ENCODE results near the gene SHANK1. TPM values are rescaled to one million over a fixed set of nuclear protein-coding genes. Genes with fewer than 3 reads are reported as not detected.

Gene SHANK1
- total RNA-seq, 3 donors from 2014 or later (not counting 1 experiment from before 2014, with no cell fraction given), result 0.05 to 0.75 (median 0.20) TPM

DNA sequence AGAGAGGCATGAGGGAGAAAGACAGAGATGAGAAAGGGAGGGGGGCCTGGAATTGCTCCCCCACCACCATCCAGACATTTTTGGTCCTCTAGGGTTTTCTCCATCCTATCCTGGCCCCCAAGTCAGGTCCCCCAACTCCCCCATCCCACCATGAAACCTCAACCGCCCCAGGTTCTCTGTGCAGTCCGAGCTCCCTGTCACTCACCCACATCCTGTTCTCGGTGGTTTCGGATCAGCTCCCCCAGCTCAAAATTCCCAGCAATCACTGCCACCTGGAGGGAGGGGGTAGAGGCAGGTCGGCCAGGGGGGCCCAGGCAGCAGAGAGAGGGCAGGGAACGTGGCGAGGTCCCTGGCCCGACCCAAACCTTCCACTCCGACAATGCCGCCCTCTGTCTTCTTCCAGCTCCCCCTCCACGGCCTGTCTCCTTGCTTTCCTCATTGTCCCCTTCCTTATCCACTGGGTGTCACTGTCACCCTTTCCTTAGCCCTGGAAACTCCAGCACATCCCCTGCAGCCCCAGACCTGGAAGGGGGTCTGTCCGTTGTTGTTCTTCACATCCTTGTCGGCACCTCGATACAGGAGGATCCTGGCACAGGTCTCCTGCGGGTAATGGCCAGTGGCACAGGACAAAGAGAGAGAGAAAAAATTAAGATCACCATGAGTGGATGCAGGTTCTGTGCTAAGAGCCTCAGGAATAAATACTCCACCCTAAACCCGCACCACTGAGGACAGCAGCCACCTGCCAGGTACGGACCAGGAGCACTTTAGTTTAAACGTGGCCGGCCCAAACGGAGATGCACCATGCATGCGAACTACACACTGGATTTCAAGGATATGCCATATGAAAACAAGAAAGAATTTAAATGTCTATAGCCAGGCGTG is 15.4 kb downstream of the SHANK1 start:
- TF ChIP-seq, protein P1, sequence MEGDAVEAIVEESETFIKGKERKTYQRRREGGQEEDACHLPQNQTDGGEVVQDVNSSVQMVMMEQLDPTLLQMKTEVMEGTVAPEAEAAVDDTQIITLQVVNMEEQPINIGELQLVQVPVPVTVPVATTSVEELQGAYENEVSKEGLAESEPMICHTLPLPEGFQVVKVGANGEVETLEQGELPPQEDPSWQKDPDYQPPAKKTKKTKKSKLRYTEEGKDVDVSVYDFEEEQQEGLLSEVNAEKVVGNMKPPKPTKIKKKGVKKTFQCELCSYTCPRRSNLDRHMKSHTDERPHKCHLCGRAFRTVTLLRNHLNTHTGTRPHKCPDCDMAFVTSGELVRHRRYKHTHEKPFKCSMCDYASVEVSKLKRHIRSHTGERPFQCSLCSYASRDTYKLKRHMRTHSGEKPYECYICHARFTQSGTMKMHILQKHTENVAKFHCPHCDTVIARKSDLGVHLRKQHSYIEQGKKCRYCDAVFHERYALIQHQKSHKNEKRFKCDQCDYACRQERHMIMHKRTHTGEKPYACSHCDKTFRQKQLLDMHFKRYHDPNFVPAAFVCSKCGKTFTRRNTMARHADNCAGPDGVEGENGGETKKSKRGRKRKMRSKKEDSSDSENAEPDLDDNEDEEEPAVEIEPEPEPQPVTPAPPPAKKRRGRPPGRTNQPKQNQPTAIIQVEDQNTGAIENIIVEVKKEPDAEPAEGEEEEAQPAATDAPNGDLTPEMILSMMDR (IDR thresholded peaks at IDR 0.05), result no peak

GRCh38 chr19:50702871-50703829 is 16.5 kb downstream of the SHANK1 start:
- Mint-ChIP-seq H3K4me1 (no peaks in the 10 kb centered on the region), H3K27me3 (ENCODE audit: low read depth in 2 of 2) (peaks cover 16 to 19% of the 10 kb centered on the region in 2 donors), H3K27ac (no peak overlapping the region), H3K4me3 (no peak overlapping the region), H3K36me3 (no peaks in the 10 kb centered on the region), H3K9me3 (no peaks in the 10 kb centered on the region)
- TF ChIP-seq, protein P1 (IDR thresholded peaks at IDR 0.05), result no peak
- no peak overlapping the region for H3K4me3 ChIP-seq (ENCODE audit: low read length)
- H3K36me3 ChIP-seq (ENCODE audit: control insufficient read depth, insufficient read depth, low read length), result no peaks in the 10 kb centered on the region
- intact Hi-C loops (cut with micrococcal nuclease), result no loop called here
- H3K27me3 ChIP-seq (ENCODE audit: control insufficient read depth, insufficient read depth, low read length), result no peaks in the 10 kb centered on the region
- DNase-seq (no peak), ATAC-seq (no peak)
- no peaks in the 10 kb centered on the region for H3K4me1 ChIP-seq (ENCODE audit: control insufficient read depth, insufficient read depth, low read length)
- 67% methylated on average over 47 of the region's 47 CpGs for WGBS (ENCODE audit: insufficient coverage)
- H3K9me3 ChIP-seq (ENCODE audit: control insufficient read depth, insufficient read depth, low read length), result no peaks in the 10 kb centered on the region
- H3K27ac ChIP-seq (ENCODE audit: low read length), result no peak overlapping the region

More for the DNA sequence above, 15.4 kb downstream of the SHANK1 start:
- H3K4me1 Mint-ChIP-seq, result no peaks in the 10 kb centered on the region
- Histone ChIP-seq H3K36me3 (ENCODE audit: control insufficient read depth, insufficient read depth, low read length) (no peaks in the 10 kb centered on the region), H3K4me3 (ENCODE audit: low read length) (no peak overlapping the region), H3K27me3 (ENCODE audit: control insufficient read depth, insufficient read depth, low read length) (no peaks in the 10 kb centered on the region), H3K9me3 (ENCODE audit: control insufficient read depth, insufficient read depth, low read length) (no peaks in the 10 kb centered on the region), H3K27ac (ENCODE audit: low read length) (no peak overlapping the region), H3K4me1 (ENCODE audit: control insufficient read depth, insufficient read depth, low read length) (no peaks in the 10 kb centered on the region)
- no peak for DNase-seq
- ATAC-seq, result no peak
- WGBS (ENCODE audit: insufficient coverage), result 49% methylated on average over 22 of the region's 22 CpGs
- intact Hi-C loops (cut with micrococcal nuclease), result no loop called here
- H3K27ac Mint-ChIP-seq, result no peak overlapping the region
- peaks cover 11 to 13% of the 10 kb centered on the region in 2 donors for H3K27me3 Mint-ChIP-seq (ENCODE audit: low read depth in 2 of 2)
- H3K9me3 Mint-ChIP-seq, result no peaks in the 10 kb centered on the region
- H3K4me3 Mint-ChIP-seq, result no peak overlapping the region
- H3K36me3 Mint-ChIP-seq, result no peaks in the 10 kb centered on the region

GRCh38 chr19:50702158-50702870 is 17.3 kb downstream of the SHANK1 start:
- no peaks in the 10 kb centered on the region for H3K27me3 ChIP-seq (ENCODE audit: control insufficient read depth, insufficient read depth, low read length)
- 71% methylated on average over 23 of the region's 23 CpGs for WGBS (ENCODE audit: insufficient coverage)
- Mint-ChIP-seq H3K4me3 (no peak overlapping the region), H3K27ac (no peak overlapping the region), H3K9me3 (no peaks in the 10 kb centered on the region), H3K36me3 (no peaks in the 10 kb centered on the region), H3K27me3 (ENCODE audit: low read depth in 2 of 2) (peaks cover 17 to 19% of the 10 kb centered on the region in 2 donors), H3K4me1 (no peaks in the 10 kb centered on the region)
- intact Hi-C loops (cut with micrococcal nuclease), result no loop called here
- no peak overlapping the region for H3K4me3 ChIP-seq (ENCODE audit: low read length)
- H3K36me3 ChIP-seq (ENCODE audit: control insufficient read depth, insufficient read depth, low read length), result no peaks in the 10 kb centered on the region
- TF ChIP-seq, protein P1 (IDR thresholded peaks at IDR 0.05), result no peak
- DNase-seq, result no peak
- ATAC-seq, result no peak
- H3K4me1 ChIP-seq (ENCODE audit: control insufficient read depth, insufficient read depth, low read length), result no peaks in the 10 kb centered on the region
- no peak overlapping the region for H3K27ac ChIP-seq (ENCODE audit: low read length)
- H3K9me3 ChIP-seq (ENCODE audit: control insufficient read depth, insufficient read depth, low read length), result no peaks in the 10 kb centered on the region
